ENCODE data around the gene WFDC2.

DNA sequence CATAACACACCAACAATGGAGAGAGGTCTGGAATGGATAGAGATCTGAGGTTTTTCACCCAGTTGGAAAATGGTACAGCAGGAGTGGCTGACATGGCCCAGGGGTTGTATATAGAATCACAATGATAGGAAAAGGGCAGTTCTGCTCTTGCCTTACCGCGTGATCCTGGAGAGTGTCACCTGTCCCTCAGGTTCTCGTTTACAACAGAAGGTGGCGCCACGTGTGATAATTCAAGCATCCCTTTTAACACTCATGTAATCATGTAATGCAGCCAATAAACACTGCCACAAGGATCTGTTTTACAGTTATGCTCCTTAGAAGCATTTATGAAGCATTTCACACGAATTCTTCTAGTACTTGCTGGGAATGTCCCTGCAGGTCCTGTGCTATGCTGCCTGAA lies 12.9 kb upstream of the WFDC2 start:
- no peak for TF ChIP-seq POLR2A (IDR thresholded peaks at IDR 0.05; ENCODE audit: low read length)
- no peak for TF ChIP-seq GATA1 (IDR thresholded peaks at IDR 0.05; ENCODE audit: low read depth, low read length)
